Activated naive CD4-positive, alpha-beta T cell treated with anti-CD3 and anti-CD28 coated beads for 36 hours (primary cell): ENCODE results near the gene WDR87. TPM values are rescaled to one million over a fixed set of nuclear protein-coding genes. Genes with fewer than 3 reads are reported as not detected.

Experiments
- CTCF ChIA-PET: fragments of 350-600 bp; sonication (Branson Sonifier 250); formaldehyde crosslinking; loops from one replicate; lab custom pipeline; 2021; ENCODE audit warnings: antibody characterized with exemption; lab: Charles Lee
- DNase-seq: peaks from one replicate; pipeline ENCODE4 v3.0.0-alpha.2; 2020
- H3K27ac Mint-ChIP-seq: one replicate; pipeline ENCODE4 v1.8.0; 2021; ENCODE audit warnings: mild to moderate bottlenecking, mixed read lengths
- H3K27me3 Mint-ChIP-seq: one replicate; pipeline ENCODE4 v1.8.0; 2021; ENCODE audit warnings: low read depth, mixed read lengths
- H3K36me3 Mint-ChIP-seq: one replicate; pipeline ENCODE4 v1.8.0; 2021; ENCODE audit warnings: low read depth, mixed read lengths
- H3K4me1 Mint-ChIP-seq: one replicate; pipeline ENCODE4 v1.8.0; 2021; ENCODE audit warnings: low read depth, mixed read lengths
- H3K4me3 Mint-ChIP-seq: one replicate; pipeline ENCODE4 v1.8.0; 2021; ENCODE audit warnings: mild to moderate bottlenecking, moderate library complexity, mixed read lengths
- H3K9me3 Mint-ChIP-seq: one replicate; pipeline ENCODE4 v1.8.0; 2021; ENCODE audit warnings: mixed read lengths
- intact Hi-C: fragments of 100-400 bp; cut with micrococcal nuclease; formaldehyde crosslinking; loops from one replicate; pipeline ENCODE4 v1.15.1; 2023
- total RNA-seq, 2 experiments: library from RNA; stranded (reverse); gene quantifications; one replicate each; pipeline ENCODE4 v1.2.3, GENCODE V29; 2021

WDR87 gene
- not detected for total RNA-seq

DNA sequence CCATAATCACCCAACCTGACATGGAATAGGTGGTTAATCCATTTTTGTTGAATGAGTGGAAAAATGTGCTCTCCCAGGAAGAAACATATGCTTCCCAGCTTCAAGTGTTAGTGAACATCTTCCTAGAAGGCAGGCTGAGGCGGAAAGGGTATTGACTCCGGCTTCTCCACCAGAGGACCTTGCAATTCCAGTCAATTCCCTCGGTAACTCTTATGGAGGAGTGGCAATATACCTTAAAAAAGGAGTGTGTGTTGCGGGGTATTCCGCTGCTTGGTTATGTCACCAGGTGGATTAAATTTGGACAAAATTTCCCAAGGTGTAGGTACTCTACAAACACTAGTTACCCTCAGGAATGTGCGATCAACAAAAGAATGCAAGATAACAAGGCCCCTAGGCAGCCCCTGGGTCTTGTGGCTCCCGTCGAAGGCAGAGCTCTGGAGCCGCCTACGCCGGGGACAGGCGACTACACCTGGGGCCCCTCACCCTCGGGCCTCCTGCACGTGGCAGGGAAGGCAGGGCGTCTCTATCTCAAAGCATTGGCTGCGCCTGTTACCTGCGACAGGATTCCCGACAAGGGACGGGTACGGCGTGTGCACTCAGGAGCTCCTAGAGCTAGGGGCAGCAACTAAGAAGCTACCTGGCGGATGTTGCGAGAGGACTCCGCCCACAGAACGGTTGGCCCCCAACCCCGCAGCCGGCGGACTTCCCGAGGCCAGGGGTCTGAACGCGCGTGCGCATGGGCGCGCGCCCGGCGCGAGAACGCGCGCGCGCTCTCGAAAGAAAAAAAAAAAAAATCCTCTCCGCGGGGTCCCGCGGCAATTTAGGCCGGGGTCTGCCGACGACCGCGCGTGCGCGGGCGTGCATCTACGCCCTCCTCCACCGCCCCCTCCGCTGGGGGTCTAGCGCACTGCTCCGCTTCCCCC, at the start of gene WDR87:
Gene WDR87 (minus strand): TSS at position 649 of the 923 bp plus-strand sequence. CDS start 8,355 bp downstream, outside the sequence.
- Mint-ChIP-seq H3K36me3 (no peaks in the 10 kb centered on the region), H3K9me3 (no peaks in the 10 kb centered on the region), H3K4me3 (peak within 1 kb of the TSS; percentile 77), H3K27ac (peak within 1 kb of the TSS; percentile 59), H3K27me3 (no peaks in the 10 kb centered on the region), H3K4me1 (peaks cover 20% of the 10 kb centered on the region)
- CTCF ChIA-PET = interaction anchor here (0.6 to 1.2 kb wide), 4 partner anchors 98 to 295 kb away, joined by 3 to 5 read pairs (median 4); no protein-coding TSS in a partner anchor
- peak; percentile 46 for DNase-seq
- intact Hi-C loops = loop anchor here (2.0 to 10.0 kb wide), 5 partner anchors 97 to 709 kb away; partner anchors contain the start of genes EIF3K, GGN, KCNK6 and MAP4K1

DNA sequence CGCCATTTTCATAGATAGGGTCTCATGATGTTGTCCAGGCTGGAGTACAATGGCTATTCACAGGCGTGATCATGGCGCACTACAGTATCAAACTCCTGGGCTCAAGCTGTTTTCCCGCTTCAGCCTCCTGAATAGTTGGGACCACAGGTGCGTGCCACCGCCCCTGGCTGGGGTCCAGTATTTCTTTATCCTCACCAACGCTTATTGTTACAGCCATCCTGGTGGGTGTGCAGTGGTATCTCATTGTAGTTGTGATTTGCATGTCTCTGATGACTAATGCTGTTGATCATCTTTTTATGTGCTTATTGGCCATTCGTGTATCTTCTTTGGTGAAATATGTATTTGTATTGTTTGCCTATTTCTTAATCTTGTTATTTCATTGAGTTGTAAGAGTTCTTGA, 49.6 kb upstream of the WDR87 start:
- Mint-ChIP-seq H3K27ac (no peak overlapping the region), H3K4me3 (no peak overlapping the region), H3K4me1 (peaks cover 7% of the 10 kb centered on the region), H3K27me3 (no peaks in the 10 kb centered on the region), H3K9me3 (peaks cover 20% of the 10 kb centered on the region), H3K36me3 (peaks cover 14% of the 10 kb centered on the region)
- no peak for DNase-seq
- intact Hi-C loops = no loop called here
- CTCF ChIA-PET = interaction anchor here (0.6 kb wide), 1 partner anchor 1553 kb away, joined by 3 read pairs; no protein-coding TSS in a partner anchor

DNA sequence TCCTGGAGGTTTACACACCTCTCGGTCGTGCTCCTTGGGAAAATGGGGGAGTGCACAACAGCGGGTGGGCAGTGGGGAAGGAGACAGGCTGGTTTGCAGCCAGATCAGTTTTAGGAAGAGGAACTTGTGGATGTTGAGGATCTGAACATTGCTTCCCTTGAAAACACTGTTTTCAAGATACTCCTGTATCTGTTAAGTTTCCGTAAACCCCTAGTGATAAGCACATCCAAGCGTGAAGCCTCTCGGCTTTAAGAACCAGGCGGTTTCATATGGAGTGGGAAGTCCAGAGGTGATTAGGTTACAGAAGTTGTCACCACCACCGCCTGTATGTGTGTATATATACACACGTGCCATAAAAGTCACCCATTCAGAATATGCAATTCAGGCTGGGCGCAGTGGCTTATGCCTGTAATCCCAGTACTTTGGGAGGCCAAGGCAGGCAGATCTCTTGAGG, 48.1 kb upstream of the WDR87 start:
- Mint-ChIP-seq H3K4me3 (no peak overlapping the region), H3K9me3 (peaks cover 20% of the 10 kb centered on the region), H3K27ac (no peak overlapping the region), H3K27me3 (no peaks in the 10 kb centered on the region), H3K36me3 (peaks cover 17% of the 10 kb centered on the region), H3K4me1 (peaks cover 4% of the 10 kb centered on the region)
- CTCF ChIA-PET = interaction anchor here (1.2 kb wide), 1 partner anchor 16 kb away, joined by 3 read pairs; no protein-coding TSS in a partner anchor
- no peak for DNase-seq
- intact Hi-C loops = no loop called here

DNA sequence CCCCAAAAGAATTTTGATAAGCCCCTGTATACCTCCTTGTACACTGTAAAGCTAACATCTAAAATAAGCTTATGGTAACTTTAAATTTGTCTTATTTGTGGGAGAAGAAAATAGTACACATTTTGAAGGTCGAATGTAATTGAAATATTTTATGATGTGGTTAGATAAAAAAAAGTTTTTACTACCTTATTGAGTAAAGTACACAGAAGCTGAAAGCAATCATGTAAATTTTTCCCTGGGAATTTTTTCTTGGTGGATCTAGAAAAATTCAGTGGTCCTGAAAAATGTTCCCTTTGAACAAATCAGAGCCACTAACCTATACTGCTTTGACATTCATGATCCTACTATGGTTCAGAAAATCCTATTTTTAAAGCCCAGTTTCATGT, 47.5 kb upstream of the WDR87 start:
- no peak overlapping the region for H3K4me3 Mint-ChIP-seq
- H3K27ac Mint-ChIP-seq = no peak overlapping the region
- intact Hi-C loops = no loop called here
- DNase-seq = no peak
- no peaks in the 10 kb centered on the region for H3K27me3 Mint-ChIP-seq
- no peaks in the 10 kb centered on the region for H3K4me1 Mint-ChIP-seq
- CTCF ChIA-PET = interaction anchor here (1.2 kb wide), 1 partner anchor 15 kb away, joined by 3 read pairs; no protein-coding TSS in a partner anchor
- H3K9me3 Mint-ChIP-seq = peaks cover 17% of the 10 kb centered on the region
- H3K36me3 Mint-ChIP-seq = peaks cover 17% of the 10 kb centered on the region

DNA sequence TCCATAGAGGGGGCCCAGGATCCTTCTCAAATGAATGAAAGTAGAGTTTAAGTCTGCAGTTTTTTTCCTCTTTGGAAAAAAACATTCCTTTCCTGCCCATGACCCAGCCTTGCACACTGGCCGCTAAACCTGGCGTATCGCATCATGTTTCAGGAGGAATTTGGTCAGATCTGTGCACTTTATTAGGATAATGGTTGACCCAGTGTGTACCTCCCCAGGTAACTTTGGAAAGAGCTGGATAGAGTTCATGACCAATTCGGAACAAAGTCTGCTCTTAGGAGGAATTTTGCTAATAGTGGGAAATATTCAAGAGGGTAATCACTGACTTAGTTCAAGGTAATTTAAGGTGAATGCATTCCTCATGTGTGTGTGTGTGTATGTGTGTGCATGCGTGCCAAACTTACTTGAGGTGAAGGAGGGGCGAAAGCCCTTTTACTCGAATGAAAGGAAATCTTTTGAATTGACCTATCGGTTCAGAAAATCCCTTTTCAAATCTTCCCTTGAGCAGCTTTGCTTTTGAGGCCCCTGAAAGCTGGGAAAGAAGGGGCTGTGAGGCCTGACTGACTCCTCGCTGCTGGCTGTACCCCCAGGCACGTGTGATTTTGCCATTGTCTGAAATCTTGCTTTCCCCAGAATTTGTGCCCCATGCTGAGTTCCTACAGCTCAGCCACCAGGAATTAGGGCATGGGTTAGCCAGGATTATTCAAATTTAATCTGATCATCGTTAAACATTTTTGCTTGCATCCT, 47.0 kb upstream of the WDR87 start:
- H3K36me3 Mint-ChIP-seq = peaks cover 17% of the 10 kb centered on the region
- no peaks in the 10 kb centered on the region for H3K4me1 Mint-ChIP-seq
- no peak for DNase-seq
- H3K27me3 Mint-ChIP-seq = no peaks in the 10 kb centered on the region
- peaks cover 14% of the 10 kb centered on the region for H3K9me3 Mint-ChIP-seq
- no peak overlapping the region for H3K27ac Mint-ChIP-seq
- no peak overlapping the region for H3K4me3 Mint-ChIP-seq
- CTCF ChIA-PET = interaction anchor here (1.2 kb wide), 1 partner anchor 15 kb away, joined by 3 read pairs; no protein-coding TSS in a partner anchor
- intact Hi-C loops = no loop called here

DNA sequence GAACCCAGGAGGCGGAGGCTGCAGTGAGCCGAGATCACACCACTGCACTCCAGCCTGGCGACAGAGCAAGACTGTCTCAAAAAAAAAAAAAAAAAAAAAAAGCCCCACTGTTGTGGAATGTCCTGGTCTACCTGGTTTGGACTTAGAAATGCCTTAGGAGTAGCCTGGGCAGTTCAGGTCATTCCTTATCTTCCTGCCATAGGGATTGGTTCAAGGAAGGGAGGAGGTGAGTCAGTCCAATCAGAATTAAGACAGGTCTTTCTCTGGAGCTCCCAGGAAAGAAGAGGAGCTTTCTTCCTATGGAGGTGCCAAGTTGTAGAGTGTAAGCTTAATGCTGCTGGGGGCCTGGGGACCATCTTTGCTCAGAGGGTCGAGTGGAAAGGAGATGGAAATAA, 45.4 kb upstream of the WDR87 start:
- Mint-ChIP-seq H3K36me3 (peaks cover 14% of the 10 kb centered on the region), H3K4me3 (no peak overlapping the region), H3K9me3 (peaks cover 14% of the 10 kb centered on the region), H3K4me1 (no peaks in the 10 kb centered on the region), H3K27ac (no peak overlapping the region), H3K27me3 (no peaks in the 10 kb centered on the region)
- DNase-seq = no peak
- intact Hi-C loops = no loop called here
- CTCF ChIA-PET = no interaction called here

DNA sequence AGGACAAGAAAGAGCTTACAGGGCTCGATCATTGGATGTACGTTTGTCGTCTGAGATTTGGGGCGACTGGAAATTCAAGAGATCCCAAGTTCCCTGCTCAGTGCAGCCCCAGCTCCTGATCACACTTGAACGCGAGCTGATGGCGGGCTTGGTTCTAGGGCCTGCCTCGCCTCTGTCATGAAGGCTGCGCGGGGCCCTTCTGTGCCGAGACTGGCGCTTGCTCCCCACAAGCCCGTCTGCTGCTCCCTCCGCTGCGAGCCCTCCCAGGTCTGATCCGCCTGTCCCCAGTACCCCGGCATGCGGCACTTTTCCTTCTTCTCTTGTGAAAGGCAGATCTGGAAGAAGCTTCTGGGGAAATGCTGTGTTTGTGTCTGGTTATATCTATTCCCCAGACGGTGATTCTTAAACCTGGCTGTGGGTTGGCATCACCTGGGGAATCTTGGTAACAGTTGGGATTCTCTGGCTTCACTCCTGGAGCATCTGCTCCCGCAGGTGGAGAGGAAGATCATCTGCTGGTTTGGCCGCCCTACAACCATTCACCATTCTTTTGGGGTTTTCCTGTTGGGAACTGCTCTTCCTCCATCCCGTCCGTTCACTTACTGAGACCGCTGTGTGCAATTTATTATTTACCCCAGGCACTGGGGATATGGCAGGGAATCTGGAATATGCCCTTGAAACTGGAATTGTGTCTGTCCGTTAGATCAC, 44.2 kb upstream of the WDR87 start:
- Mint-ChIP-seq H3K4me3 (no peak overlapping the region), H3K36me3 (peaks cover 9% of the 10 kb centered on the region), H3K27ac (no peak overlapping the region), H3K4me1 (no peaks in the 10 kb centered on the region), H3K27me3 (no peaks in the 10 kb centered on the region), H3K9me3 (peaks cover 9% of the 10 kb centered on the region)
- no peak for DNase-seq
- CTCF ChIA-PET = no interaction called here
- intact Hi-C loops = no loop called here

DNA sequence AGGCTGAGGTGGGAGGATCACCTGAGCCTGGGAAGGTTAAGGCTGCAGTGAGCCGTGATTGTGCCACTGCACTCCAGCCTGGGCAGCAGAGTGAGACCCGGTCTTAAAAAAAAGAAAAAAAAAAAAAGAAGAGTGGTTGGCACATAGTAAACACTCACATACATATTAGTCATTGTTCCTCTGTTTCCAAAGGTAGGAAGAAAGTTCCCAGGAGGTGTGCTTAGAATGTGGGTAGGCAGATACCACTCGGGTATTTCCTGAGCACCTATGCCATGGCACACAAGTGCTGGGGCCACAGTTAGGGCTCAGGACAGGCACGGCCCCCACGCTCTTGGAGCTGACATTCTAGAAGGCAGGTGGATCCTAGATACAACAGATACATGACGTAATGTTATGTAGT, 42.0 kb upstream of the WDR87 start:
- Mint-ChIP-seq H3K27ac (no peak overlapping the region), H3K36me3 (peaks cover 5% of the 10 kb centered on the region), H3K27me3 (no peaks in the 10 kb centered on the region), H3K4me3 (no peak overlapping the region), H3K4me1 (no peaks in the 10 kb centered on the region), H3K9me3 (peaks cover 2% of the 10 kb centered on the region)
- no peak for DNase-seq
- CTCF ChIA-PET = no interaction called here
- intact Hi-C loops = no loop called here

DNA sequence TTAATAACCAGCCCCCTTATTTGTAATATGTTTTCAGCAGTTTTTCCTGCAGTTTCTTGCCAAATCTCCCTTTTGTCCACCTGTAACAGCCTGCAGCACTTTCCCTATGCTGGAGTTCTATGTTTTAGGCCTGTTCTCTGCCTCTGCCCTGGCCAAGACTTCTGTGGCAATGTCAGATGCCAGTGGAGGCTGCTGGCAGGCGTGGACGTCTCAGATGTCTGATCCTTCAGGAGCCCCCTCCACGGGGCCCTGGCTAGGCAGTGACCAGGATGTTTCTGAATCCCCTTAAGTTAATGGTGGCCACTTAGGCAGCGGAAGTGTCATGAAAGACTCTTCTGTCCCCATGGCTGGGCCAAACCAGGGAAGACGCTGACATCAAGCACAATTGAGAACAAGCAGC, 41.4 kb upstream of the WDR87 start:
- no peak for DNase-seq
- Mint-ChIP-seq H3K9me3 (no peaks in the 10 kb centered on the region), H3K27ac (no peak overlapping the region), H3K4me1 (no peaks in the 10 kb centered on the region), H3K4me3 (no peak overlapping the region), H3K36me3 (peaks cover 5% of the 10 kb centered on the region), H3K27me3 (no peaks in the 10 kb centered on the region)
- CTCF ChIA-PET = no interaction called here
- intact Hi-C loops = no loop called here

DNA sequence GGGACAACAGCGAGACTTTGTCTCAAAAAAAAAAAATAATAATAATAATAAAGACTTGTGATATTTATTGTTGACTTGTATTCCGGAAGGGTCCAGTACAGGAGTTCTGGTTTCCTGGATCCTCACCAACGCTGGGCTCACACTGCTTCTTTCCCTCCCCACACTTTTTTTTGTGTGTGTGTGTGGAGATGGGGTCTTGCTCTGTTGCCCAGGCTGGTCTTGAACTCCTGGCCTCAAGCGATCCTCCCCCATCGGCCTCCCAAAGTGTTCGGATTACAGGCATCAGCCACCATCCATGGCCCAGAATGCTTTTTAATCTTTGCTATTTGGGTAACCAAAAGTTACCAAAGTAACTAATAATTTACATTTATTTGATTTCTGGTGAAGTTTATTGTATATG, 39.7 kb upstream of the WDR87 start:
- intact Hi-C loops = no loop called here
- Mint-ChIP-seq H3K4me3 (no peak overlapping the region), H3K9me3 (no peaks in the 10 kb centered on the region), H3K27ac (no peak overlapping the region), H3K4me1 (no peaks in the 10 kb centered on the region), H3K36me3 (peaks cover 8% of the 10 kb centered on the region), H3K27me3 (no peaks in the 10 kb centered on the region)
- CTCF ChIA-PET = no interaction called here
- DNase-seq = no peak

DNA sequence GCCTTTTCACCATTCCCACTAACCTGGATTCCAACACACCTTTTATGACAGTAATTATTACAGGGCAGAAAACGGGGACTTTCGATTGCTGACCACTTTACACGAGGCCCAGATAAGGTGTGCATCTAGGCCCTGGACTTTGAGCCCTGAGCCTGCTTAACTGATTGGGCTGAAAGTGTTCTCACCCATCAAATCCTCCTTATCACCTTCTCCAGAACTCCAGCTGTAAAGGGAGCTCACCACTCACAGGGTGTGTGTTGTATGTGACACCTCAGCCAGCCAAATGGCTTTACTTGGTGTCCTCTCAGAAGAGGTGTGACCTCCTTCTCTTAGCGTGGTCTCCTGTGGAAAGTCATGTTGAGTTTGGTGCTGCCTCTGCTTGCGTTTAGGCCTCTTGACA, 37.1 kb upstream of the WDR87 start:
- no peaks in the 10 kb centered on the region for H3K9me3 Mint-ChIP-seq

DNA sequence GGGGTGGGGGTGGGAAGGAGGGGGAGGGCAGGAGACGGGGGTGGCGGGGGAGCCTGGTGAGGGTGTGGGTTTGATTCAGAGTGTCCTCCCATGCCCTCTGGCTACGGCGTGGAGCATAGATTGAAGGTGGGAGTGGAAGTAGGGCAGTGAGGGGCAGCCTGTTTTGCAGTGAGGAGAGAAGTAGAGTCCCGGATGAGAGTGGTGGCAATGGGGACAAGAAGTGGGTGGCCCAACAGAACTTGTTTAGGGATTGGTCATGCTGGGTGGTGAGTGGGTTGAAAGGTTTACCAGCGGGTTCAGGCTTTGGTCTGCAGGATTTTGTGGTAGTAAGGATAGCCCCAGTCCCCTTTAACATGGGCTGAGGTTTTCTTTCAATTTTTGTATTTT, 36.1 kb upstream of the WDR87 start:
- no peak for DNase-seq
- no peak overlapping the region for H3K27ac Mint-ChIP-seq
- no peaks in the 10 kb centered on the region for H3K27me3 Mint-ChIP-seq
- peaks cover 5% of the 10 kb centered on the region for H3K36me3 Mint-ChIP-seq
- intact Hi-C loops = no loop called here
- H3K4me3 Mint-ChIP-seq = no peak overlapping the region
- CTCF ChIA-PET = no interaction called here
- H3K9me3 Mint-ChIP-seq = no peaks in the 10 kb centered on the region
- peaks cover 2% of the 10 kb centered on the region for H3K4me1 Mint-ChIP-seq

More for the DNA sequence above, 37.1 kb upstream of the WDR87 start:
- CTCF ChIA-PET = no interaction called here
- intact Hi-C loops = no loop called here
- Mint-ChIP-seq H3K4me3 (no peak overlapping the region), H3K4me1 (no peaks in the 10 kb centered on the region), H3K27ac (no peak overlapping the region), H3K36me3 (peaks cover 5% of the 10 kb centered on the region), H3K27me3 (no peaks in the 10 kb centered on the region)
- DNase-seq = no peak
